NCI-H2196 treated with DMSO at 0.1 percent for 48 hours (cell line): ENCODE data around the gene YY1.

ENCODE experiments used
- DNase-seq: peaks from one replicate; lab custom pipeline; 2025; ENCODE audit not compliant: unreplicated experiment; lab: John Stamatoyannopoulos, UW

Gene YY1

GRCh38 chr14:100330388-100330931 is 91.5 kb downstream of the YY1 start:
- DNase-seq = no peak

- no peak for DNase-seq
Measured at GRCh38 chr14:100332071-100332639, 93.2 kb downstream of the YY1 start.
